Measurements from ENCODE around the gene ABCA1. TPM values are rescaled to one million over a fixed set of nuclear protein-coding genes. Genes with fewer than 3 reads are reported as not detected.
"Not testable (repeated sequence)": the region's sequence is repeated elsewhere in the genome, so short reads cannot be mapped to it uniquely, and the experiment has no call there.

Gene ABCA1
- total RNA-seq, 2 donors from 2014 or later = 4.9 to 5.0 TPM

- DNase-seq (ENCODE audit: low spot score) (no peak), ATAC-seq (no peak)
- Mint-ChIP-seq H3K27me3 (peaks cover 13 to 35% of the 10 kb centered on the region in 2 donors), H3K27ac (no peak overlapping the region), H3K4me3 (no peak overlapping the region), H3K9me3 (no peaks in the 10 kb centered on the region), H3K36me3 (no peaks in the 10 kb centered on the region), H3K4me1 (ENCODE audit: low read depth in 2 of 2) (peaks cover 23 to 24% of the 10 kb centered on the region in 2 donors)
These were observed 35.1 kb upstream of the ABCA1 start for GRCh38 chr9:104963076-104963475.

GRCh38 chr9:104961701-104962359 lies 33.9 kb upstream of the ABCA1 start:
- peak overlapping the region in 1 of 2 donors; percentile 70 for H3K27ac Mint-ChIP-seq
- no peaks in the 10 kb centered on the region for H3K36me3 Mint-ChIP-seq
- H3K4me1 Mint-ChIP-seq (ENCODE audit: low read depth in 2 of 2) = peaks cover 21 to 22% of the 10 kb centered on the region in 2 donors
- no peaks in the 10 kb centered on the region for H3K9me3 Mint-ChIP-seq
- DNase-seq (ENCODE audit: low spot score) = no peak
- no peak for ATAC-seq
- H3K27me3 Mint-ChIP-seq = peaks cover 13 to 35% of the 10 kb centered on the region in 2 donors
- H3K4me3 Mint-ChIP-seq = peak overlapping the region; percentile 59

- H3K27ac Mint-ChIP-seq = peak overlapping the region in 1 of 2 donors; percentile 70
- ATAC-seq (peak; percentile 97 to 98), DNase-seq (ENCODE audit: low spot score) (peak; percentile 75)
- H3K27me3 Mint-ChIP-seq = peaks cover 13 to 35% of the 10 kb centered on the region in 2 donors
- H3K9me3 Mint-ChIP-seq = no peaks in the 10 kb centered on the region
- H3K4me3 Mint-ChIP-seq = peak overlapping the region; percentile 59
- no peaks in the 10 kb centered on the region for H3K36me3 Mint-ChIP-seq
- H3K4me1 Mint-ChIP-seq (ENCODE audit: low read depth in 2 of 2) = peaks cover 21 to 22% of the 10 kb centered on the region in 2 donors
These were observed 33.3 kb upstream of the ABCA1 start for GRCh38 chr9:104961238-104961637.

GRCh38 chr9:104960662-104961061 lies 32.7 kb upstream of the ABCA1 start:
- Mint-ChIP-seq H3K36me3 (no peaks in the 10 kb centered on the region), H3K27me3 (peaks cover 13 to 35% of the 10 kb centered on the region in 2 donors), H3K4me1 (ENCODE audit: low read depth in 2 of 2) (peaks cover 21 to 22% of the 10 kb centered on the region in 2 donors), H3K27ac (peak overlapping the region in 1 of 2 donors; percentile 70), H3K9me3 (no peaks in the 10 kb centered on the region), H3K4me3 (peak overlapping the region; percentile 59)
- DNase-seq (ENCODE audit: low spot score) (no peak), ATAC-seq (no peak)

- peak overlapping the region in 1 of 2 donors; percentile 34 for H3K27ac Mint-ChIP-seq
- H3K4me1 Mint-ChIP-seq (ENCODE audit: low read depth in 2 of 2) = peaks cover 21 to 22% of the 10 kb centered on the region in 2 donors
- peak overlapping the region; percentile 20 for H3K4me3 Mint-ChIP-seq
- no peaks in the 10 kb centered on the region for H3K9me3 Mint-ChIP-seq
- no peaks in the 10 kb centered on the region for H3K36me3 Mint-ChIP-seq
- DNase-seq (ENCODE audit: low spot score) = no peak
- peaks cover 15 to 37% of the 10 kb centered on the region in 2 donors for H3K27me3 Mint-ChIP-seq
- ATAC-seq = no peak
These were observed 30.8 kb upstream of the ABCA1 start for GRCh38 chr9:104958751-104959150.

GRCh38 chr9:104958006-104958405 lies 30.1 kb upstream of the ABCA1 start:
- Mint-ChIP-seq H3K27me3 (peaks cover 18 to 37% of the 10 kb centered on the region in 2 donors), H3K4me1 (ENCODE audit: low read depth in 2 of 2) (peaks cover 21 to 22% of the 10 kb centered on the region in 2 donors)
- not testable (repeated sequence) for H3K36me3 Mint-ChIP-seq; H3K9me3 Mint-ChIP-seq; H3K27ac Mint-ChIP-seq; ATAC-seq; DNase-seq (ENCODE audit: low spot score); H3K4me3 Mint-ChIP-seq

- H3K4me1 Mint-ChIP-seq (ENCODE audit: low read depth in 2 of 2) = no peaks in the 10 kb centered on the region
- H3K27ac Mint-ChIP-seq = no peak overlapping the region
- no peak for DNase-seq (ENCODE audit: low spot score)
- peaks cover 5 to 8% of the 10 kb centered on the region in 2 donors for H3K27me3 Mint-ChIP-seq
- no peak for ATAC-seq
- no peaks in the 10 kb centered on the region for H3K36me3 Mint-ChIP-seq
- no peak overlapping the region for H3K4me3 Mint-ChIP-seq
- no peaks in the 10 kb centered on the region for H3K9me3 Mint-ChIP-seq
These were observed 23.5 kb upstream of the ABCA1 start for GRCh38 chr9:104951487-104951886.

GRCh38 chr9:104950838-104951237 lies 22.9 kb upstream of the ABCA1 start:
- DNase-seq (ENCODE audit: low spot score) = no peak
- H3K27ac Mint-ChIP-seq = no peak overlapping the region
- H3K4me1 Mint-ChIP-seq (ENCODE audit: low read depth in 2 of 2) = no peaks in the 10 kb centered on the region
- H3K4me3 Mint-ChIP-seq = no peak overlapping the region
- peaks cover 6 to 8% of the 10 kb centered on the region in 2 donors for H3K27me3 Mint-ChIP-seq
- no peaks in the 10 kb centered on the region for H3K9me3 Mint-ChIP-seq
- no peak for ATAC-seq
- H3K36me3 Mint-ChIP-seq = no peaks in the 10 kb centered on the region

GRCh38 chr9:104948277-104948676 lies 20.3 kb upstream of the ABCA1 start:
- no peaks in the 10 kb centered on the region for H3K36me3 Mint-ChIP-seq
- H3K9me3 Mint-ChIP-seq = no peaks in the 10 kb centered on the region
- H3K27me3 Mint-ChIP-seq = peaks cover 0 to 6% of the 10 kb centered on the region in 2 donors
- H3K4me1 Mint-ChIP-seq (ENCODE audit: low read depth in 2 of 2) = no peaks in the 10 kb centered on the region
- no peak overlapping the region for H3K27ac Mint-ChIP-seq
- DNase-seq (ENCODE audit: low spot score) (no peak), ATAC-seq (peak; percentile 63 to 74)
- H3K4me3 Mint-ChIP-seq = no peak overlapping the region

GRCh38 chr9:104944871-104945270 lies 16.9 kb upstream of the ABCA1 start:
- H3K27ac Mint-ChIP-seq = no peak overlapping the region
- H3K27me3 Mint-ChIP-seq = peaks cover 0 to 7% of the 10 kb centered on the region in 2 donors
- H3K4me1 Mint-ChIP-seq (ENCODE audit: low read depth in 2 of 2) = peaks cover 6 to 7% of the 10 kb centered on the region in 2 donors
- no peak overlapping the region for H3K4me3 Mint-ChIP-seq
- no peaks in the 10 kb centered on the region for H3K9me3 Mint-ChIP-seq
- no peaks in the 10 kb centered on the region for H3K36me3 Mint-ChIP-seq
- ATAC-seq (no peak), DNase-seq (ENCODE audit: low spot score) (no peak)

- Mint-ChIP-seq H3K27ac (no peak overlapping the region), H3K4me1 (ENCODE audit: low read depth in 2 of 2) (peaks cover 6 to 7% of the 10 kb centered on the region in 2 donors), H3K9me3 (no peaks in the 10 kb centered on the region), H3K36me3 (no peaks in the 10 kb centered on the region), H3K27me3 (peaks cover 0 to 7% of the 10 kb centered on the region in 2 donors), H3K4me3 (no peak overlapping the region)
- ATAC-seq = no peak
- no peak for DNase-seq (ENCODE audit: low spot score)
These were observed 16.4 kb upstream of the ABCA1 start for GRCh38 chr9:104944356-104944755.

- peaks cover 0 to 7% of the 10 kb centered on the region in 2 donors for H3K27me3 Mint-ChIP-seq
- H3K27ac Mint-ChIP-seq = peak overlapping the region in 1 of 2 donors; percentile 7
- DNase-seq (ENCODE audit: low spot score) = no peak
- no peak overlapping the region for H3K4me3 Mint-ChIP-seq
- H3K9me3 Mint-ChIP-seq = no peaks in the 10 kb centered on the region
- no peaks in the 10 kb centered on the region for H3K36me3 Mint-ChIP-seq
- ATAC-seq = peak in 1 of 2 donors; percentile 43
- H3K4me1 Mint-ChIP-seq (ENCODE audit: low read depth in 2 of 2) = peaks cover 6 to 7% of the 10 kb centered on the region in 2 donors
These were observed 13.6 kb upstream of the ABCA1 start for GRCh38 chr9:104941597-104941996.

GRCh38 chr9:104936291-104936690 lies 8.3 kb upstream of the ABCA1 start:
- no peak overlapping the region for H3K4me3 Mint-ChIP-seq
- H3K9me3 Mint-ChIP-seq = no peaks in the 10 kb centered on the region

GRCh38 chr9:104935501-104935810 lies 7.5 kb upstream of the ABCA1 start:
- H3K36me3 Mint-ChIP-seq; H3K9me3 Mint-ChIP-seq; H3K27ac Mint-ChIP-seq; DNase-seq (ENCODE audit: low spot score); ATAC-seq; H3K4me1 Mint-ChIP-seq (ENCODE audit: low read depth in 2 of 2); H3K27me3 Mint-ChIP-seq; H3K4me3 Mint-ChIP-seq: not testable (repeated sequence)

More at GRCh38 chr9:104936291-104936690, 8.3 kb upstream of the ABCA1 start:
- no peak for ATAC-seq
- H3K36me3 Mint-ChIP-seq = no peaks in the 10 kb centered on the region
- H3K27me3 Mint-ChIP-seq = peaks cover 0 to 6% of the 10 kb centered on the region in 2 donors
- DNase-seq (ENCODE audit: low spot score) = no peak
- H3K4me1 Mint-ChIP-seq (ENCODE audit: low read depth in 2 of 2) = peaks cover 11 to 13% of the 10 kb centered on the region in 2 donors
- H3K27ac Mint-ChIP-seq = no peak overlapping the region

All from natural killer cell treated with Interleukin-12 subunit alpha and Interleukin-12 subunit beta and Interleukin-15 and Interleukin-18, amount 100 ng/mL, for 72 hours (primary cell).